HG03575 (cell line): Measurements from ENCODE around the gene PCK2.

ENCODE experiments used
- ATAC-seq: cut with Tn5 transposase; IDR thresholded peaks from one replicate; pipeline ENCODE4 v1.9.1; 2021; ENCODE audit not compliant: unreplicated experiment, insufficient number of reproducible peaks, low FRiP score; ENCODE audit errors: extremely low read depth

Gene PCK2

DNA sequence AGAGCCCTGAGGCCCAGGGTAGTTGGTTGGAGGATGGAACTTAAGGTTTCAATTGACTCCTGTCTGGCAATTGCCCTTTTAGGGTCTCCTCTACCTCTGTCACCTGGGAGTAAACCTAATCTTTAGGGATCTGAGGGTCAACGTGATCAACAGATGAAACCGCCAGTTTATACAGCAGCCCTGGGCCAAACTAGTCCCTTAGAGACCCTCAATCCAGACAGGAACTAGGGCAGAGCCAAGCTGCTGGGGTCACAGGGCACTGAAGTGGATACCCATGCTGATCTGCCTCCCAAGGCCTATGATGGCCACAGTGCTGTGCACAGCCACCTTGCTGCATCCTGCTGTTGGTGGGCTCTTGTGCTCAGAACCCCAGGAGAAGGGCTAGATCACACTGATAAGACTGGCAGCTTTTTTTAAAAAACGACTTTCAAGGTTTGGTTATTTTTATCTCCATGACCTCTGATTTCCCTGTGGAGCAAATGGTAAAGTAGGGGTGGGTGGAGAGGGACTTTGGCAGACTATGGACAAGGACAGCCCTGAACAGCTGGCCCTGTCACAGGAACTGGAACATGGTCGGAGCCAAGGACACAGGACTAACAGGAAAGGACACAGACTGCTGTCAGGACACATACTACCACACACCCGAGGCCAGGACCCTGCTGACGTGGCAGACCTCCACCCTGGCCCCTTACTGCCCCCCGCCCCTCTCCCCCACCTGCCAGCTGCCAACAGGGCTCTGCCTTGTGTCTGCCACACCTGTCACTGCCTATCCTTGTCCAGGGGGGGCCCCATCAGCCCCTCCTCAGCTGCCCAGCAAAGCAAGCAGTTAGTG, 36.8 kb downstream of the PCK2 start:
- ATAC-seq, result no peak

DNA sequence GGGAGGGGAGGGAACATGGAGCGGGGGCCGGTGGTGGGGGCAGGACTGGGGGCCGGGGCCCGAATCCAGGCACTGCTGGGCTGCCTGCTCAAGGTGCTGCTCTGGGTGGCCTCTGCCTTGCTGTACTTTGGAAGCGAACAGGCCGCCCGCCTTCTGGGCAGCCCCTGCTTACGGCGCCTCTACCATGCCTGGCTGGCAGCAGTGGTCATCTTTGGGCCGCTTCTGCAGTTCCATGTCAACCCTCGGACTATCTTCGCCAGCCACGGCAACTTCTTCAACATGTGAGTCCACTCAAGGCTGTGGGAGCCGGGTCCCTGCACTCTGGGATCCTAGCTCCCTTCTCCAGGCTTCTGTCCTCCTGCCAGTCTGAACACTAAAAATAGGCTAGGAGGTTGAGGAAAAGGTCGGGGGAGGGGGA, 37.4 kb downstream of the PCK2 start:
- ATAC-seq, result no peak

DNA sequence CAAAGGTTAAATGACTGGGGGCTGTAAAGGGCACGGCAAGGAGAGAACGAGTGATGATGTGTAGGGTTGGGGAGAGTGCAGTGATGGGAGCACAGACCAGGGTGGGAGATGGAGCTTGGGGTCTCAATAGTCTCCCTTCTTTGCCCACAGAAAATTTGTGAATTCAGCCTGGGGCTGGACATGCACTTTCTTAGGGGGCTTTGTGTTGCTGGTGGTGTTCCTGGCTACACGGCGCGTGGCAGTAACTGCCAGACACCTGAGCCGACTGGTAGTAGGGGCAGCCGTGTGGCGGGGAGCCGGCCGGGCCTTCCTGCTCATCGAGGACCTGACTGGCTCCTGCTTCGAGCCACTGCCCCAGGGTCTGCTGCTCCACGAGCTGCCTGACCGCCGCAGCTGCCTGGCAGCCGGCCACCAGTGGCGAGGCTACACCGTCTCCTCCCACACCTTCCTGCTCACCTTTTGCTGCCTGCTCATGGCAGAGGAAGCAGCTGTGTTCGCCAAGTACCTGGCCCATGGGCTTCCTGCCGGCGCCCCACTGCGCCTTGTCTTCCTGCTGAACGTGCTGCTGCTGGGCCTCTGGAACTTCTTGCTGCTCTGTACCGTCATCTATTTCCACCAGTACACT, 38.1 kb downstream of the PCK2 start:
- ATAC-seq, result no peak

DNA sequence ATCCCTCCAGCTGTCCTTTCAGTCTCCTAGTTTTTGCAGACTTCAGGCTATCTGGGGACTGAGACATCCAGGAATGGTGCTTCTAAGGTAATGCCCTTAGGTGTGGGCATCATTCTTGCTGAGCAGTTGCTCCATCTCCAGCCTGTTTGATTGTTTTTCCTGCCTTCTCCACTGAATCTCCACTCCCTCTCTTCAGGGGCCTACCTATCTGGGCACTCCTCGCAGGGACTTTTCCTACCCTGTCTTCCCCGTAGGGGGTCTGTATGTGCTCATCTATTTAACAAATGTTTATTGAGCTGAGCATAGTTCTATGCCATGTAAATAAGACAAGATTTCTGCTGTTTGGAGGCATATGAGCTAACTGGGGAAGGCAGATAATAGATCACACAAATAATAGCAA, 38.9 kb downstream of the PCK2 start:
- ATAC-seq, result no peak

DNA sequence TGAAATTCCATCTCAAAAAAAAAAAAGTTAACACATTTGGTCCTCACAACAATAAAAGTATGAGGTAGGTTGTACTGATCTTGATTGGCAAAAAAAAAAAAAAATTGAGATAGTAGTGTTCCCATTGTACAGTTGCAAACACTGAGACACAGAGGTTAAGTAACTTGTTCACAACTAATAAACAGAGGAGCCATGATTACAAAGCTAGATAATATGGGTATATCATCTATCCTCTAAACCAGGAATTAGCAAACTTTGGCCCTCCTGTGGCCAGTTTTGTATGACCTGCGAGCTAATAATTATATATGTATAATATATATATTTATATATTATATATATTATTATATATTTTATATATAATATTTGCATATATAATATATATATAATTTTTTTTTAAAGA, 39.6 kb downstream of the PCK2 start:
- no peak for ATAC-seq

DNA sequence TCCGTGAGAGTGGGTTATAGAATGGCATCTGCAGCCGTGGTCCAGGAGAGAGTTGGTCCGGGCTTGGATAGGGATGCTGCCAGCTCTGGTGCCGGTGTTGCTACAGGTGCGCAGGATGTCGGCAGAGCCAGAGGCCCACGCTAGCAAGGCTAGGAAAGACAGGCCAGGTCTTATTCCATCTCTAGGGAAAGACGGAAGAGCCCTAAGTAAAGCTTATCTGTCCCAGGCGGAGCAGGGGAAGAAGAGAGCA, 41.4 kb downstream of the PCK2 start:
- ATAC-seq, result no peak

DNA sequence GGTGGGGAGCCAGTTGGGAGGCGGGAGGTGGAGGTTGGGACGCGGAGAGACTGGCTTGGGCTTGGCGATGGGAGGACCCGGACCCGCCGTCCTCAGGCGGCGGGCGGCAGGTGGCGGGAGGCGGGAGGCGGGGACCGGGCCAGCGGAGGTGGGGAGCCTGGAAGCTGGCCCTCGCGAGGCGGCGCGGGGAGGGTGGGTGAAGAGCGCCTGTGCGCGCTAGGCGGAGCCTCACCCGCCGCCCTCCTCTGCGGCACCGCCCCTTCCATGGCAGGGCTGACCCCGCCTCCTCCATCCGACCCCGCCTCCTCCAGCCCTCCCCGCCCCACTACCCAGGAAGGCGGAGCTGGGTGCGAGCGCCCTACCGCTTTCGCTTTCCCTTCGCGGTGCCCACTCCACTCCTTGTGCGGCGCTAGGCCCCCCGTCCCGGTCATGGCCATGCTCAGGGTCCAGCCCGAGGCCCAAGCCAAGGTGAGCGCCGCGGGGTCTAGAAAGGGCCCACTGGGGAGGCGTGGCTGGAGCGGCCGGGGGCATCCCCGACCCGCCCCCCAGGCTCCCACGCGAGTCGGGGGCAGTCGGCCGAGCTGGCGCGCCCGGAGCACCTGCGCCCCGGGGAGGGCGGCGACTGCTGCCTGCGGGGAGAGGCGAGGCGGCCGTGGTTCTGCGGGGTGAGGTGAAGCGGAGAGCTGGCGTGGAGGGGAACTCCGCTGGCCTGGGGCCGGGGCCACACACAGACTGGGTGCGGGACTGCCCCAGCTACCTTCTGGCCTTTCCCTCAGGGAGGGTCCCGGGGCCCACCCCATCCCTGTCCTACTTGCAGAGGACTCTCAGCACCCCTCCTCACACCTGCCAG, 41.9 kb downstream of the PCK2 start, which contains the start of gene PSME1:
PSME1 (plus strand) TSS at position 361 of the 850 bp plus-strand sequence; CDS start at position 430, 69 bp downstream.
- ATAC-seq, result no peak

DNA sequence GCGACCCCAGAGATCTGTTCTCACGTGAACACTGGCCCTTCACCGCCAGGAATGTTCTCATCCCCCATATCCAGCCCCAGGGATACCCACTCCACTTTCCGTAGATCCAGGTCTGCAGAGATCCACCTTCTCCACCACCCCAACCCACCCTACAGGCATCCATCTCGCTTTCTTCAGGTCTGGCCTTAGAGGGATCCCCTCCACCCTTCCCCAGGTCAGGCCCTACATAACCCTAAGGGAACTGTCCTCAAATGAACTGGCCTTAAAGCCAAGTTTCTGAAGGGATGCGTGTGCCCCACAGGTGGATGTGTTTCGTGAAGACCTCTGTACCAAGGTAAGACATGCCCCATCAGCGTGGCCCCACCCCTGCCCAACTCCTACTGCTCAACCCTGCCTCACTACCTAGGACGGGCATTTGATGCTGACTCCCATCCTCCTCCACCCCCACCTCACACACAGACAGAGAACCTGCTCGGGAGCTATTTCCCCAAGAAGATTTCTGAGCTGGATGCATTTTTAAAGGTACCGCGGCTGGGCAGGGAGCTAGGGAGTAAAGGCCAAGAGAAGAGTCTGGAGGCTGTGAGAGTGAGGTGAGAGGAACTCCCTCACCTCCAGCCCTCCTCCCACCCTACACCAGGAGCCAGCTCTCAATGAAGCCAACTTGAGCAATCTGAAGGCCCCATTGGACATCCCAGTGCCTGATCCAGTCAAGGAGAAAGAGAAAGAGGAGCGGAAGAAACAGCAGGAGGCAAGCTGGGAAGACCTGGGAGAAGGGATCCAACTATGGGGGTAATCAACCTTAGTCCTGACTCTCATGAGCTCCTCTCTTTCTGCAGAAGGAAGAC, 42.8 kb downstream of the PCK2 start:
- no peak for ATAC-seq

DNA sequence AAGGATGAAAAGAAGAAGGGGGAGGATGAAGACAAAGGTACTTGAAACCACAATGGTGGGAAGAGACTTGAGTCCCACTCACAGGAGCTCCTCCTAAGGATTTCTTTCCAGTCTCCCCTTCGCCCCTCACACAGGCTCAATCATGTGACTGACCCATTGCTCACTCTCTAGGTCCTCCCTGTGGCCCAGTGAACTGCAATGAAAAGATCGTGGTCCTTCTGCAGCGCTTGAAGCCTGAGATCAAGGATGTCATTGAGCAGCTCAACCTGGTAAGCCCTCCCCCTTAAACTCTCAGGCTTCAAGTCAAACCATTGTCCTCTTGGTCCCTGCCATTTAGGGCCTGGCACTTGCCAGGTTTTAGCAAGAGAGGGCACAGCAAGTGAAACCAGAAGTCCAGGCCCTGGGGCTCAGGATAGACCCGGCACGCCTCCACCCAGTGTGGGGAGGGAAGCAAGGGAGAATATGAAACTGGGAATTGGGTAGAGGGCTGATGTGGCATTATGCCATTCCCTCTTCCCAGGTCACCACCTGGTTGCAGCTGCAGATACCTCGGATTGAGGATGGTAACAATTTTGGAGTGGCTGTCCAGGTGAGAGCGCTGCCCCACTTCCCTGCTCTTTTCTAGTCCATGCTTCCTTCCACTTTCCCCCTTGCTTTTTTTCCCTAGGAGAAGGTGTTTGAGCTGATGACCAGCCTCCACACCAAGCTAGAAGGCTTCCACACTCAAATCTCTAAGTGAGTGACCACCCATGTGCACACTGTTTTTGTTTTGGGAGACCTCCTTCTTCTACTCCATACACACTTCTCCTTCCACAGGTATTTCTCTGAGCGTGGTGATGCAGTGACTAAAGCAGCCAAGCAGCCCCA, 43.7 kb downstream of the PCK2 start:
- no peak for ATAC-seq

DNA sequence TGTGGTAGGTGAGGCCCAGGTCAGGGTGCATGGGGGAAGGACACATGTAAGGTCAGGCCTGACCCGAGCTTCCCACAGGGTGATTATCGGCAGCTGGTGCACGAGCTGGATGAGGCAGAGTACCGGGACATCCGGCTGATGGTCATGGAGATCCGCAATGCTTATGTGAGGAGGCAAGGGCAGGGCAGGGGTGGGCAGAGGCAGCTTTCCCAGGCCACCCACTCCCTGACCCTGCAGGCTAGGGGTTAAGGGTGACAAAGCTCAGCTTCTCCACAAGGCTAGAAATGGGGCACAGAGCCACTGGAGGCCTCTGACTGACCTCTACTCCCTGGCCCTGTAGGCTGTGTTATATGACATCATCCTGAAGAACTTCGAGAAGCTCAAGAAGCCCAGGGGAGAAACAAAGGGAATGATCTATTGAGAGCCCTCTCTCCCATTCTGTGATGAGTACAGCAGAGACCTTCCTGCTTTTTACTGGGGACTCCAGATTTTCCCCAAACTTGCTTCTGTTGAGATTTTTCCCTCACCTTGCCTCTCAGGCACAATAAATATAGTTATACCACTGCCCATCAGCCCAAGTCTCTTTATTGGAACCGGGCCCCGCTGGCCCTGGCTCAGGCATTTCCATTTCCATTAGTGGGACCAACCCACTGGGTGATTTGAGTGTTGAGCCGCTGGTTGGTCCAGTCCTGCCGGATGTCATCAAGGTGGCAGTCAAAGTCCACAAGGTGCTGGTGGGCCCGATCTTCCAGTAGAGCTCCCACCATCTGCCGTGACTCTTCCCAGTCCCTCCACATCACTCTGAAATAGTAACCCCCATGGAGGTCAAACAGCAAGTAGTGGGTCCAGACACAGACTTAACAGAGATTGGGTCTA, 44.5 kb downstream of the PCK2 start:
- ATAC-seq, result no peak

DNA sequence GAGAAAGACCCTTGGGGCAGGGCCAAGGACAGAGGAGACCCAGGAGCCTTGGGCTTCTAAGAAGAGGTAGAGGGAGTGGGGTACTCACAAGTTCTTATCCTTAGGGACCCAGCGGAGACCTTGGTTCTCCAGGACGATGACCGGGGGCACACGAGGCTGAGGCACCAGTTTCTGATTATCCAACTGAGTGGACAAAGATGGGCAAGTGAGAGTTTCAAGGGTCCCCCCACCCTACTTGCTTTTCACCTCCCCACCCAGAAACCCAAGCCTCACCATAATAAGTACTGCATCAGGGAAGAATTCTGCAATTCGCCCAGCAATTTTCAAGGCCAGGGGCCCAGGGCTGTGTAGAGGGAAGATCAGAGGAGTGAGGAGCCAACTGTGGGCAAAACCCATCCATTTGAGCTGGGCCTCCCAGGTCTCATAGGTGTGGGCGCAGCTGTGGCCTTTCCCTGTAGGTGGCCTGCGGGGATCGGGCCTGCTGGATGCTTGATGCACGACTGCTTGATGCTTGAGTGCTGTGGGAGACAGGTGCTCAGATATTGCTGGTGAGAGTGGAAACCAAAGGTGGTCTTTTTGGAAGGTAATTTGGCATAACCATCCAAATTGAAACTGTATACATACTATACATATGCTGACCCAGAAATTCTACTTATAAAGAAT, 45.3 kb downstream of the PCK2 start:
- no peak for ATAC-seq

DNA sequence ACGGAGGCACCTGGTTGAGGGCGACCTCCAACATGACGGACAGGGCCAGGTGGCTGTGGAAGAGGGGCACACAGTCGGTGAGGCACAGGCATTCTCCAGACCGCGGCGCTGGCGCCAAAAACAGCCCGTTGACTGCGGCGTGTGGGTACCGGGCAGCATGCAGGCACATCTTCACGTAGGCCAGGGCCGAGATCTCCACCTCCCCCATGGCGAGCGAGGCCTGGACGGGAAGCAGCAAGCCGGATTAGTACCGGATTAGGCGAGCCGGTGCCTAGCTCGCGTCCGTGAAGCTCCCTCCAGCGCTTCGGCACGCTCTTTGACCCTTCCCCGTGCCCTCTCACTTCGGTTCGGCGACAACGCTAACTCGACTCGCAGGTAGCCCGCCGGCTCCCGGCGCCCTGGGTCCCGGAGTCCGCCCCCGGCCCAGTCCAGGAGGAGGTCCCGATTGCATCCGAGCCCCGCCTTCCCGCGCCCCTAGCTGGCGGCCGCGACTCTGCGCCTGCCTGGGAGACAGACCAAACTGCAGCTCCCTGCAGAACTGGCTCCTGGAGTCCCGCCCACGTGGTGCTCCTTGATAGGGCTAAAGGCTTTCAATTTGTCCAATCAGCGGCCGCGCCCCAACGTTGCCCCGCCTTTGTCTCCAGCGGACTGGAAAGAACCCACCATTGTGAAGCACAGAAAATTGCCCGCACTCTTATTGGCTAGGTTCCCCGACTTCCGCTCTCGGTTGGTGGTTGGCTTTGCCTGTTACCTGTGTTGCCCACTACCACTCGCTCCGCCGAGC, 47.2 kb downstream of the PCK2 start, which contains the start of gene EMC9:
EMC9 (minus strand) TSS at position 495 of the 784 bp plus-strand sequence; CDS start at position 208, 287 bp downstream.
- peak; percentile 48 for ATAC-seq

DNA sequence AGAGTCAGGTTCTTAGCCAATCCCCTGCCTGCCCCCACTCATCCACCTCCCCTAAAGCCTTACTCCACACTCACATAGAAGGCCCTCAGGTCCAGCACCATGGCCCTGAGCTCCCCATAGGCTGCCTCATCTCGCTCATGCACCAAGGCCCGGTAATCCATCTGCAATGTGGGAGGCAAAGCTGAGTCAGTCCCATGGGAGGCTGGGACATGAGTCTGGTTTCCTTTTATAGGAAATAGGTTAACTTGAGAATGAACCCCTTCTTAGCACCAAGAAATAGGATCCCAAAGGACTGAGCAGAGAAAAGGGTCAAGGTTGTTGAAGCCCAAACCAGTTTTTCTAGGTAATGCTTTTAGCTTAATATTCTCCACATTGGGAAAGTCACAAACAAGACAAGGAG, 49.4 kb downstream of the PCK2 start:
- ATAC-seq, result no peak

DNA sequence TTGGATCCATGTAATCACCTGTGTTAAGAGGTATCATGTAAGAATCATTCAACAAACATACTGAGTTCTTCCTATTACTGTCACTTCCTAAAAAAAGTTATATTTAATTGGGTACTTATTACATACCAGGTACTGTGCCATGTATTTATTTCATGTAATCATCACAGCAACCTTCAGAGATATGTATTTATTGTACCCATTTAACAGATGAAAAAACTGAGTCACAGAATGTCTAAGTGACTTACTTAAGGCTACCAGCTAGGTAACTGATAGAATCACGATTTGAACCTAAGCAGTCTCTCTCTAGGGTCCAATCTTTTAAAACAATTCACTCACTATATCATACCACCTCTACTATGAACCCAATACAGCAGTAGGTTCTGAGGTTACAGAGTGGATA, 50.3 kb downstream of the PCK2 start:
- no peak for ATAC-seq

DNA sequence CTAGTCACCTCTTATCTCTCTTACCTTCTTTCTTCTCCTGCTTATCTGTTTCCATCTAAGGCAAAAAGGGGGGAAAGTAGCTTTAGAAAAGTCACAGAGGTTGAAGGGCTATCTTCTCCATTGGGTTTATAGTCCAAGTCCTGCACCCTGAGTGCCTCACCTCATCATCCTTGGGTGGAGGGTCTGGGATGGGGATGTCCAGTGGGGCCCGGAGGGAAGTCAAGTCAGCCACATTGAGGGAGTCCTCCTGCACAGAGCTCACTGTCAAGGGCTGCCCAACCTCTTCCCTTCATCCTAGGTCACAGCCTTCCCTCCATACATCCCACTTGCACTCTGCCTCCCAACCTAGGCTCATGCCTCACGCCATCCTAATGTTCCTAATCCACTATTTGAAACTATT, 51.1 kb downstream of the PCK2 start:
- no peak for ATAC-seq
